Heart left ventricle (tissue), 16 donors: ENCODE measurements around the gene EEIG1. TPM values are rescaled to one million over a fixed set of nuclear protein-coding genes. Genes with fewer than 3 reads are reported as not detected.

ENCODE experiments used
- ATAC-seq, 4 donors: fragments of 200-7000 bp; cut with Tn5 transposase; one replicate each; pipeline ENCODE4 v1.9.1; 2020 to 2022; ENCODE audit warnings: moderate library complexity in 4 of 4, mild to moderate bottlenecking in 3 of 4, moderate number of reproducible peaks in 1 of 4
- DNase-seq, 5 donors: peaks; one replicate each; pipeline ENCODE4 v3.0.0-alpha.2; 2020
- H3K27ac ChIP-seq, 12 donors: fragments of 200-600 bp; sonication (generic) in 4 of 12; one replicate each; pipeline versions ENCODE4 v1.5.0 to v1.8.0; 2016 to 2022; ENCODE audit warnings: mild to moderate bottlenecking in 2 of 12
- H3K27me3 ChIP-seq, 9 donors: fragments of 200-600 bp; sonication (generic) in 2 of 9; one replicate each; pipeline versions ENCODE4 v1.5.1 to v1.8.0; 2016 to 2022; ENCODE audit warnings: mild to moderate bottlenecking in 3 of 9
- H3K36me3 ChIP-seq, 9 donors: fragments of 200-600 bp; sonication (generic) in 2 of 9; one replicate each; pipeline versions ENCODE4 v1.5.0 to v1.8.0; 2018 to 2022; ENCODE audit warnings: mild to moderate bottlenecking in 2 of 9
- H3K4me1 ChIP-seq, 12 donors: fragments of 200-600 bp; sonication (generic) in 4 of 12; one replicate each; pipeline versions ENCODE4 v1.5.0 to v1.8.0; 2016 to 2022; ENCODE audit warnings: mild to moderate bottlenecking in 3 of 12
- H3K4me3 ChIP-seq, 12 donors: fragments of 200-600 bp; sonication (generic) in 4 of 12; one replicate each; pipeline versions ENCODE4 v1.5.0 to v1.8.0; 2017 to 2022; ENCODE audit warnings: mild to moderate bottlenecking in 9 of 12, moderate library complexity in 4 of 12
- H3K9me3 ChIP-seq, 12 donors: fragments of 200-600 bp; sonication (generic) in 4 of 12; one replicate each; pipeline versions ENCODE4 v1.5.0 to v1.8.0; 2016 to 2022; ENCODE audit warnings: mild to moderate bottlenecking in 1 of 12
- CTCF ChIP-seq, 12 donors: fragments of 200-600 bp; sonication (generic) in 4 of 12; IDR thresholded peaks; one replicate each; pipeline versions ENCODE4 v1.5.0 to v1.8.0; 2018 to 2022; ENCODE audit warnings: antibody characterized with exemption in 12 of 12, mild to moderate bottlenecking in 5 of 12
- POLR2A ChIP-seq, 2 donors: fragments of 450-650 bp; IDR thresholded peaks; one replicate each; pipeline ENCODE4 v1.6.1; 2017; ENCODE audit warnings: antibody characterized with exemption in 2 of 2, mild to moderate bottlenecking in 2 of 2, moderate library complexity in 2 of 2
- whole genome bisulfite sequencing, 4 donors: extraction: QIAGEN DNeasy Blood & Tissue Kit in 2 of 4; methylation state at CpG; one replicate each; pipeline versions ENCODE4 v1.1.5 to v1.1.7; 2013 to 2018; 5-methylcytosine and 5-hydroxymethylcytosine counted together
- intact Hi-C, 10 donors: fragments of 100-400 bp; cut with DNase I; formaldehyde crosslinking; loops; one replicate each; pipeline versions ENCODE4 v1.11.1 to v1.14.2; 2022
- polyA plus RNA-seq, 2 donors: library from polyadenylated mRNA; stranded (reverse); fragments of 200-250 nt; gene quantifications; one replicate each; pipeline ENCODE4 v1.2.3, GENCODE V29; 2013
- total RNA-seq, 9 donors: library from RNA; depleted of rRNA in 2 of 9; stranded (reverse); fragments of >200 nt in 2 of 9; fragmentation: NEBNext Ultra II Directional in 3 of 9; extraction: Animal tissue kit (Norgen Biotek cat#: 25700) in 3 of 9; gene quantifications; one replicate each; pipeline versions ENCODE4 v1.1.0 to v1.2.4, GENCODE V29; 2016 to 2023
- donor health status: ischemic (EF 13 %, LVEDD 7.1; RV severe dilation, severe dysfunction).
- donor health status: healthy with polysubstance abuse.
- donor health status: DM: no; HTN: yes; CAD: no.
- donor health status: DM: no; HTN: no; CAD: no.
- donor health status: ischemic (EF 25% LVEDD 6.9; RV normal size, moderate dysfunction).
- donor health status: ischemic (EF 25% LVEDD 5.7; RV mildly dilated, moderate dysfunction).
- donor health status: healthy.
- donor health status: DM: yes; HTN: yes; CAD: no.
- donor health status: ischemic (EF 35%, LVEDD 5.7; RV mildly dilated, moderate dysfunction).
- donor health status: nonischemic (EF 11% LVEDD 7.7; RV severe dilation, severe dysfunction).
- donor health status: DM: yes; HTN: yes; CAD: no.
- donor health status: PGD.
- donor health status: ischemic (EF 29% LVEDD 5.4; RV normal size, mild dysfunction).
- donor health status: nonischemic (EF 23%, LVEDD 6.1; RV moderate dilation, normal function).

EEIG1 gene
- total and polyA plus RNA-seq, 11 donors, result 5.4 to 45.2 (median 20.1) TPM

GRCh38 chr9:128009639-128010038 lies 28.9 kb upstream of the EEIG1 start:
- Histone ChIP-seq H3K4me1 (peaks cover 0 to 43% (median 12%) of the 10 kb centered on the region in 12 donors), H3K4me3 (no peak overlapping the region), H3K27ac (no peak overlapping the region), H3K36me3 (no peaks in the 10 kb centered on the region), H3K27me3 (no peaks in the 10 kb centered on the region), H3K9me3 (peaks cover 0 to 8% (median 1%) of the 10 kb centered on the region in 12 donors)
- DNase-seq (no peak), ATAC-seq (no peak)
- 93 to 99% (median 97%) methylated on average over 8 to 9 of the region's 9 CpGs for WGBS, 4 donors
- TF ChIP-seq POLR2A (IDR thresholded peaks at IDR 0.05) (no peak), CTCF (IDR thresholded peaks at IDR 0.05) (no peak)
- intact Hi-C loops, result no loop called here

DNA sequence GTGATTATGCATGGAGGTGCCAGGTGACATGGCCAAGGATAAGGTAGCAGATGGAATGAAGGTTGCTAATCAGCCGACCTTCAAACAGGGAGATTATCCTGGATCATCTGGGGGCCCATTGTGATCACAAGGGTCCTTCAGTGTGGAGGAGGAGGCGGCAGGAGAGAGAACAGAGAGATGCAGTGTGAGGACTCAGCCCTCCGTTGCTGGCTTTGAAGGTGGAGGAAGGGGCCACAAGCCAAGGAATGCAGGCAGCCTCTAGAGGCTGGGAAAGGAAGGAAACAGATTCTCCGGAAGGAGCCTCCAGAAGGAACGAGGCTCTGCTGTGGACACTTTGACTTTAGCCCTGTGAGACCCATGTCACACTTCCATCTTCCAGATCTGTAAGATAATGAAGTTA lies 27.4 kb upstream of the EEIG1 start:
- peak overlapping the region in 1 of 12 donors; percentile 17 for H3K4me3 ChIP-seq
- no peaks in the 10 kb centered on the region for H3K36me3 ChIP-seq
- WGBS, 4 donors, result 80 to 87% (median 83%) methylated on average over 5 of the region's 5 CpGs
- no peak for TF ChIP-seq CTCF (IDR thresholded peaks at IDR 0.05)
- peaks cover 0 to 43% (median 12%) of the 10 kb centered on the region in 12 donors for H3K4me1 ChIP-seq
- peak overlapping the region in 1 of 12 donors; percentile 73 for H3K27ac ChIP-seq
- peaks cover 0 to 8% (median 1%) of the 10 kb centered on the region in 12 donors for H3K9me3 ChIP-seq
- ATAC-seq (no peak), DNase-seq (no peak)
- H3K27me3 ChIP-seq, result no peaks in the 10 kb centered on the region
- intact Hi-C loops, result no loop called here

DNA sequence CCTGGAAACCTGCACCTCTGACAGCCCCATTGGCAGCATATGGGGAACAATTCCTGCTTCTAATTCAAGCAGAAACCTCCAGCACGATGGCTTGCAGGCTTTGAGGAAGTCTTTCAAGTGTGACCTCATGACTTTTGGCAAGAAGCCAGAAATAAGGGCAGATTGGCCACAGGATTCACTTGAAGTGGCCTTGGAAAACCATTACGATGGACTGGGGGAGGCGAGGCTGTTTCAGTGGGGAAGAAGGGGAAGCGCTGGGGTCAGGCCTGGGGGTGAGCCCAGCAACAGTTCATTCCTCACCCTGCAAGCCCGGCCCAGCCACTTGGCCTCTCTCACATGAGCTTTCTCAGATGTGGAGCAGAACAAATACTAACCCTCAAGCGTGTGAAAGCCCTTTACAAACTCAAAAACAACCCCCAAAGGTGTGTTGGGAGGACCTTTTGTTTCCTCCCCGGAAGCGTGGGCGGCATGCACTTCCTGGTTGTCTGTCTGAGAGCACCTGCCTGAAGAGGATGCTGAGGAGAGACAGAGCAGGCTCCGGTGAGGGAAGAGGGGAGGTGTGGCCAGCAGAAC lies 26.9 kb upstream of the EEIG1 start:
- DNase-seq, result peak; percentile 40 to 75 (median 54)
- WGBS, 4 donors, result 43 to 60% (median 53%) methylated on average over 9 to 10 of the region's 10 CpGs
- TF ChIP-seq CTCF (IDR thresholded peaks at IDR 0.05) (no peak), POLR2A (IDR thresholded peaks at IDR 0.05) (no peak)

DNA sequence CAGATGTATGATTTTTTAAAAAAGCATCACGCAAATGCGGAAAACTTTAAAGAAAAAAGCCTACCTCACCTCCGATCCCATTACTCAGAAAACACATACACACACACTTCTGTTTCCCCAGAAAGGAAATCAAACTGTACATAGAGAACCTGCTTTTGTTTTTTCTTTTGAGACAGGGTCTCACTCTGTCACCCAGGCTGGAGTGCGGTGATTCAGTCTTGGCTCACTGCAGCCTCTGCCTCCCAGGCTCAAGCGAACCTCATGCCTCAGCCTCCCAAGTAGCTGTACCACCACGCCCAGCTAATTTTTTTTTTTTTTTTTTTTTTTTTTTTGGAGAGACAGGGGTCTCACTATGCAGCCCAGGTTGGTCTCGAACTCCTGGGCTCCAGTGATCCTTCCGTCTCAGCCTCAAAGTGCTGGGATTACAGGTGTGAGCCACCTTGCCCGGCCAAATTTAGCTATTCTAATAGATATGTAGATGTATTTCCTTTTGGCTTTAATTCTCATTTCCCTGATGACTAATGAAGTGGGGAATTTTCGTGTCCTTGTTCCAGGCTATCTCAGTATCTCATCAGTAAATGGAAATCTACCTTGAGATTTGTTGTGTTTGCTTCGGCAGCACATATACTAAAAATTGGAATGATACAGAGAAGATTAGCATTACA lies 25.7 kb upstream of the EEIG1 start:
- H3K4me3 ChIP-seq, result no peak overlapping the region
- H3K27me3 ChIP-seq, result no peaks in the 10 kb centered on the region
- no peak for DNase-seq
- 65 to 79% (median 68%) methylated on average over 11 of the region's 11 CpGs for WGBS, 4 donors
- TF ChIP-seq POLR2A (IDR thresholded peaks at IDR 0.05) (no peak), CTCF (IDR thresholded peaks at IDR 0.05) (no peak)
- ATAC-seq, result no peak
- H3K27ac ChIP-seq, result peak overlapping the region in 3 of 12 donors; percentile 22 to 73 (median 29)
- peaks cover 0 to 43% (median 11%) of the 10 kb centered on the region in 12 donors for H3K4me1 ChIP-seq
- H3K36me3 ChIP-seq, result no peaks in the 10 kb centered on the region
- peaks cover 0 to 8% (median 1%) of the 10 kb centered on the region in 12 donors for H3K9me3 ChIP-seq
- intact Hi-C loops, result loop anchor here in 1 of 10 donors (2.0 kb wide), 1 partner anchor 34 kb away; no protein-coding TSS in a partner anchor

More for the DNA sequence above, 26.9 kb upstream of the EEIG1 start:
- peak overlapping the region in 2 of 12 donors; percentile 13 to 73 for H3K27ac ChIP-seq
- peaks cover 0 to 43% (median 12%) of the 10 kb centered on the region in 12 donors for H3K4me1 ChIP-seq
- no peaks in the 10 kb centered on the region for H3K36me3 ChIP-seq
- peaks cover 0 to 8% (median 1%) of the 10 kb centered on the region in 12 donors for H3K9me3 ChIP-seq
- peak in 3 of 4 donors; percentile 18 to 44 (median 27) for ATAC-seq
- intact Hi-C loops, result loop anchor here in 1 of 10 donors (2.0 kb wide), 1 partner anchor 35 kb away; no protein-coding TSS in a partner anchor
- H3K4me3 ChIP-seq, result peak overlapping the region in 1 of 12 donors; percentile 17
- no peaks in the 10 kb centered on the region for H3K27me3 ChIP-seq
